ENCODE measurements around the gene CDH1. TPM values are rescaled to one million over a fixed set of nuclear protein-coding genes. Genes with fewer than 3 reads are reported as not detected.

CDH1 gene
- total RNA-seq, 1 experiment from 2014 or later, result not detected

- DNase-seq (ENCODE audit: extremely low read depth, low read depth), result peak; percentile 81
These were observed 106.6 kb downstream of the CDH1 start, which contains the start of gene TANGO6 for GRCh38 chr16:68843482-68844210. Gene TANGO6 (plus strand): TSS chr16:68843531. CDS start chr16:68843618, 87 bp downstream.

DNA sequence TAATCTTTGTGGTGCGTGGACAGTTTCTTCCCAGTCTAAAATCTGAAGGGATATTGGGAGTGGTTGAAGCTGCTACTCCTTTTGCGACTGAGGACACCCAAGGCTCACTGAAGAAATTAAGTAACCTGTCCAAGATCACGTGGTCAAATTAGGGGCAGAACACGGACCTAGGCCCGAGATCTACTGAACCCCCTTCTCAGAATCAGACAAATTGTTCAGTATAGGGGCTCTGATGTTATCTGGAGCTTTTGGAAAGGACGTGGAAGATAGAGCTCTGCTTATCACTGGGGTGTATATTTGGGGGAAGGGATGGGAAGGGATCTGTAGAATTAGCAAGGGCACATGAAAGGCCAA lies 107.1 kb downstream of the CDH1 start:
- DNase-seq (ENCODE audit: extremely low read depth, low read depth), result no peak

DNA sequence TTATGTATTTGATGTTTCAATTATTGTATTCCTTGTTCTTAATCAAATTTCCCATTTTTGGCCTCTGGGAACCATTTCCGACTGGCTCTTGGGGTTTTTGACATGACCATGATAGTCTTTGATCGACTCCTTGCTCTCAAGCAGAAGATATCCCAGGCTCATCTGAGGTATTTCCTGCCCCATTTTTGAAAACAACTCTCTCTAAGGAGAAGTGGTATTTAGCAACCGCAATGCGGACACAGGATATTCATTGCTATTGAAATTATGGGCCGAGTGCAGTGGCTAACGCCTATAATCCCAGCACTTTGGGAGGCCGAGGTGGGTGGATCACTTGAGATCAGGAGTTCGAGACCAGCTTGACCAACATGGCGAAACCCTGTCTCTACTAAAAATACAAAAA lies 111.7 kb downstream of the CDH1 start:
- DNase-seq (ENCODE audit: extremely low read depth, low read depth), result no peak

- DNase-seq (ENCODE audit: extremely low read depth, low read depth), result no peak
These were observed 113.4 kb downstream of the CDH1 start for GRCh38 chr16:68850481-68850880.

DNA sequence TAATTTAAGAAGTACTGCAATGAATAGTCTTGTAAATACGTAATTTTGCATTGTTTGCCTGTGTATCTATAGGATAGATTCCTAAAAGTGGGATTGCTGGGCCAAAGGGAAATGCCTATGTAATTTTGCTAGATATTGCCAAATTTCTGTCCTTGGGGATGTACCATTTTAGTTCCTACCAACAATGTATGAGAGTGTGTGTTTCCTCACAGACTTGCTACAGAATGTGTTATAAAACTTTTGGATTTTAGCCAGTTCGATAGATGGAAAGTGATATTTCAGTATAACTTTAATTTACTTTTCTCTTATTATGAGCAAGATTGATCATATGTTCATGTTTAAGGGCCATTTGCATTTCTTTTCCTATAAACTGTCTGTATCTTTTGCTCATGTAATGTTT lies 114.5 kb downstream of the CDH1 start:
- no peak for DNase-seq (ENCODE audit: extremely low read depth, low read depth)

DNA sequence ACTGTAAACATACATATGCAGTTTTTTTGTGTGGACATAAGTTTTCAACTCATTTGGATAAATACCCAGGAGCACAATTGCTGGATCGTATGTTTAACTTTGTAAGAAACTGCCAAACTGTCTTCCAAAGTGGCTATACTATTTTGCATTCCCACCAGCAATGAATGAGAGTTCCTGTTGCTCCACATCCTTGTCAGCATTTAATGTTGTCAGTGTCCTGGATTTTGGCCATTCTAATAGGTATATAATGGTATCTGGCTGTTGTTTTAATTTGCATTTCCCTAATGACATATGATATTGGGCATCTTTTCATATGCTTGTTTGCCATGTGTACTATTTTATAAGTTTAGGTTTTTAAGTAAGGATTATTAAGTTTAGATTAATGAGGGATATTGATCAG lies 120.4 kb downstream of the CDH1 start:
- no peak for DNase-seq (ENCODE audit: extremely low read depth, low read depth)

GRCh38 chr16:68859828-68860227 lies 122.7 kb downstream of the CDH1 start:
- DNase-seq (ENCODE audit: extremely low read depth, low read depth), result no peak

GRCh38 chr16:68860978-68861892 lies 124.1 kb downstream of the CDH1 start:
- no peak for DNase-seq (ENCODE audit: extremely low read depth, low read depth)

DNA sequence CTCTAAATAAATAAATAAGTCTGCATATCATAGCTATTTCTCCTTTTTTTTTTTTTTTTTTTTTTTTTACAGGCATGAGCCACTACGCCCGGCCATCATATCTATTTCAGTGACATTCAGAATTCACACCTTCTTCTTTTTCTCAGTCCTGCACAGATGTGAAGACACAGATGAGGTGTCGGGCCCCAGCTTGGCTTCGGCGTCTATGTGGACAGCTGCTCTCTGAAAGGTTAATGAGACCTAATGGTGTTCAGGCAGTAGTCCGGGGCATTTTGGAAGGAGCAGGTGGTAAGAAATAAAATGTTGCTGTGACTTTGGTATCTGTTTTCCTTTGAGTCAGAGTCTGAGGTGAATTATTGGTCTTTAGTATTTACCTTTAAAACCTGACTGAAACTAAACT lies 129.8 kb downstream of the CDH1 start:
- no peak for DNase-seq (ENCODE audit: extremely low read depth, low read depth)

GRCh38 chr16:68869492-68870088 lies 132.5 kb downstream of the CDH1 start:
- DNase-seq (ENCODE audit: extremely low read depth, low read depth), result no peak

GRCh38 chr16:68873635-68874471 lies 136.8 kb downstream of the CDH1 start:
- no peak for DNase-seq (ENCODE audit: extremely low read depth, low read depth)

GRCh38 chr16:68875871-68876270 lies 138.8 kb downstream of the CDH1 start:
- DNase-seq (ENCODE audit: extremely low read depth, low read depth), result no peak

- no peak for DNase-seq (ENCODE audit: extremely low read depth, low read depth)
These were observed 146.6 kb downstream of the CDH1 start for GRCh38 chr16:68883685-68884084.

DNA sequence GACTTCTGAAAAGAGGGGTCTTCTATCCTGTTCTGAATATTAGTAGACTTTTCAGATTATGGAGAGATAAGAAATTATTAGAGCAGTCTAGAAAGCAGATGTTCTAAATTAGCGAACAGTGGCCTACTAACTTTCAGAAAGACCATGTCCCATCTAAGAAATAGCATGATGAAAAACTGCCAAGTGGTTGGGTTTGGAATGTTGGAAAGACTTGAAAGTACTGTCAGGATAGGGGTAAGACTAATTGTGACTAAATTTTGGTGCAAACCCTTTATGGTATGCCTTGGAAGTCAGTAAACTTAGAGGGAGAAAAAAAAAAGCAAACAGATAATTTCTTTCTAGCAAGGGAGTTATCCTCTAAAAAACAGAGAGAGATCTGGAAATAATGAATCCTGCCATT lies 147.3 kb downstream of the CDH1 start:
- DNase-seq (ENCODE audit: extremely low read depth, low read depth), result no peak

Small RNA genes within 50 kb of the gene (small RNA-seq; reads per million reads assigned to genes)
- 0 reads per million in 2 experiments for gene RNA5SP429

Other genes starting within 250 kb of the CDH1 start
- gene ZFP90, start 198.0 kb upstream of the CDH1 start, total RNA-seq (2014; rRNA removed; shearing (Covaris generic)), result 27.6 and 28.6 TPM in 2 replicates
- gene CDH3, start 92.0 kb upstream of the CDH1 start, total RNA-seq (2014; rRNA removed; shearing (Covaris generic)), result not detected in 2 replicates
- 22.3 and 22.6 TPM in 2 replicates for gene TANGO6, start 106.2 kb downstream of the CDH1 start, total RNA-seq (2014; rRNA removed; shearing (Covaris generic))

All from NCI-H460 (cell line).